Activated CD4-positive, alpha-beta T cell treated with anti-CD3 and anti-CD28 coated beads, Interleukin-2, amount 50 U/mL, for 1 hour (primary cell): ENCODE results near the gene SCML1.
"Not testable (repeated sequence)": the region's sequence is repeated elsewhere in the genome, so short reads cannot be mapped to it uniquely, and the experiment has no call there.

Experiments
- DNase-seq: peaks from one replicate; pipeline ENCODE4 v3.0.0-alpha.2; 2020

SCML1 gene

GRCh38 chrX:17740137-17741122, 3.1 kb downstream of the SCML1 start:
- no peak for DNase-seq

GRCh38 chrX:17741123-17741511, 3.8 kb downstream of the SCML1 start:
- no peak for DNase-seq

- no peak for DNase-seq
These were observed 6.6 kb downstream of the SCML1 start for GRCh38 chrX:17743913-17744312.

- no peak for DNase-seq
These were observed 7.7 kb downstream of the SCML1 start for GRCh38 chrX:17744896-17745523.

- DNase-seq = no peak
These were observed 10.4 kb downstream of the SCML1 start for GRCh38 chrX:17747692-17748091.

GRCh38 chrX:17748684-17749083, 11.4 kb downstream of the SCML1 start:
- no peak for DNase-seq

- no peak for DNase-seq
These were observed 13.1 kb downstream of the SCML1 start for GRCh38 chrX:17750436-17750835.

- DNase-seq = no peak
These were observed 21.1 kb downstream of the SCML1 start for GRCh38 chrX:17758382-17758781.

GRCh38 chrX:17759990-17760389, 22.7 kb downstream of the SCML1 start:
- DNase-seq = no peak

GRCh38 chrX:17767734-17768133, 30.4 kb downstream of the SCML1 start:
- DNase-seq = no peak

- DNase-seq = no peak
These were observed 31.7 kb downstream of the SCML1 start for GRCh38 chrX:17768997-17769396.

GRCh38 chrX:17769701-17770269, 32.5 kb downstream of the SCML1 start:
- no peak for DNase-seq

GRCh38 chrX:17773221-17773876, 36.1 kb downstream of the SCML1 start:
- DNase-seq = no peak

GRCh38 chrX:17774053-17774452, 36.8 kb downstream of the SCML1 start:
- DNase-seq = no peak

- no peak for DNase-seq
These were observed 41.7 kb downstream of the SCML1 start for GRCh38 chrX:17778997-17779396.

GRCh38 chrX:17779434-17779833, 42.1 kb downstream of the SCML1 start:
- no peak for DNase-seq

- DNase-seq = not testable (repeated sequence)
These were observed 49.5 kb downstream of the SCML1 start for GRCh38 chrX:17786554-17787347.

- DNase-seq = no peak
These were observed 50.3 kb downstream of the SCML1 start for GRCh38 chrX:17787557-17787956.

GRCh38 chrX:17788439-17788838, 51.1 kb downstream of the SCML1 start:
- DNase-seq = peak; percentile 36

GRCh38 chrX:17788956-17789562, 51.8 kb downstream of the SCML1 start:
- DNase-seq = no peak

GRCh38 chrX:17792826-17793225, 55.5 kb downstream of the SCML1 start:
- no peak for DNase-seq

GRCh38 chrX:17798921-17799320, 61.6 kb downstream of the SCML1 start:
- no peak for DNase-seq
